Sigmoid colon (tissue), 7 donors: ENCODE measurements around the gene TNFRSF11A. TPM values are rescaled to one million over a fixed set of nuclear protein-coding genes. Genes with fewer than 3 reads are reported as not detected.

ENCODE experiments used
- DNase-seq: peaks from one replicate; pipeline ENCODE4 v3.0.0-alpha.2; 2019
- H3K27ac ChIP-seq, 4 donors: fragments of 200-600 bp; sonication (generic); one replicate each; pipeline ENCODE4 v1.5.1; 2016 to 2019; ENCODE audit warnings: mild to moderate bottlenecking in 1 of 4
- H3K27me3 ChIP-seq, 3 donors: fragments of 200-600 bp; sonication (generic); one replicate each; pipeline ENCODE4 v1.5.1; 2019; ENCODE audit warnings: mild to moderate bottlenecking in 1 of 3
- H3K36me3 ChIP-seq, 4 donors: fragments of 200-600 bp; sonication (generic); one replicate each; pipeline ENCODE4 v1.5.1; 2016 to 2019
- H3K4me1 ChIP-seq, 4 donors: fragments of 200-600 bp; sonication (generic); one replicate each; pipeline ENCODE4 v1.5.1; 2017 to 2019
- H3K4me3 ChIP-seq, 4 donors: fragments of 200-600 bp; sonication (generic); one replicate each; pipeline ENCODE4 v1.5.1; 2017 to 2019; ENCODE audit warnings: mild to moderate bottlenecking in 2 of 4, moderate library complexity in 1 of 4
- H3K9me3 ChIP-seq, 4 donors: fragments of 200-600 bp in 3 of 4; sonication (generic) in 3 of 4; one replicate each; pipeline versions ENCODE4 v1.5.1 to v1.6.1; 2013 to 2019
- EP300 ChIP-seq, 4 donors: sonication (generic); formaldehyde crosslinking; IDR thresholded peaks; one replicate each; pipeline ENCODE4 v1.6.1; 2017; ENCODE audit warnings: antibody characterized with exemption in 4 of 4
- POLR2A ChIP-seq, 2 donors: fragments of 450-650 bp; IDR thresholded peaks; one replicate each; pipeline ENCODE4 v1.6.1; 2016; ENCODE audit warnings: antibody characterized with exemption in 2 of 2, mild to moderate bottlenecking in 2 of 2, moderate library complexity in 2 of 2
- POLR2AphosphoS5 ChIP-seq, 4 donors: sonication (generic); formaldehyde crosslinking; IDR thresholded peaks; one replicate each; pipeline ENCODE4 v1.6.1; 2017; ENCODE audit warnings: antibody characterized with exemption in 4 of 4
- WGBS, 2 donors: extraction: QIAGEN DNeasy Blood & Tissue Kit; methylation state at CpG; one replicate each; pipeline ENCODE4 v1.1.7; 2013; 5-methylcytosine and 5-hydroxymethylcytosine counted together
- intact Hi-C: fragments of 100-400 bp; cut with DNase I; formaldehyde crosslinking; loops from one replicate; pipeline ENCODE4 v1.15.1; 2023
- polyA plus RNA-seq, 3 donors: library from polyadenylated mRNA; stranded (reverse); fragments of 200-250 nt; gene quantifications; one replicate each; pipeline ENCODE4 v1.2.3, GENCODE V29; 2013
- total RNA-seq, 4 donors: library from RNA; depleted of rRNA; stranded (reverse); fragments of >200 nt; gene quantifications; one replicate each; pipeline ENCODE4 v1.1.0, GENCODE V29; 2016
- TF ChIP-seq, protein P1 (sequence below), 4 experiments: fragments of 450-650 bp in 3 of 4; fragments of 200-600 bp in 1 of 4; IDR thresholded peaks; one replicate each; pipeline ENCODE4 v1.5.1; 2016 to 2019; ENCODE audit warnings: antibody characterized with exemption in 4 of 4, mild to moderate bottlenecking in 3 of 4, moderate library complexity in 2 of 4
- donor health status: healthy with polysubstance abuse.
- donor health status: Bipolar disorder and iron deficiency.
- donor health status: healthy.

Gene TNFRSF11A
- total and polyA plus RNA-seq, 7 donors, result 2.1 to 19.9 (median 3.6) TPM

DNA sequence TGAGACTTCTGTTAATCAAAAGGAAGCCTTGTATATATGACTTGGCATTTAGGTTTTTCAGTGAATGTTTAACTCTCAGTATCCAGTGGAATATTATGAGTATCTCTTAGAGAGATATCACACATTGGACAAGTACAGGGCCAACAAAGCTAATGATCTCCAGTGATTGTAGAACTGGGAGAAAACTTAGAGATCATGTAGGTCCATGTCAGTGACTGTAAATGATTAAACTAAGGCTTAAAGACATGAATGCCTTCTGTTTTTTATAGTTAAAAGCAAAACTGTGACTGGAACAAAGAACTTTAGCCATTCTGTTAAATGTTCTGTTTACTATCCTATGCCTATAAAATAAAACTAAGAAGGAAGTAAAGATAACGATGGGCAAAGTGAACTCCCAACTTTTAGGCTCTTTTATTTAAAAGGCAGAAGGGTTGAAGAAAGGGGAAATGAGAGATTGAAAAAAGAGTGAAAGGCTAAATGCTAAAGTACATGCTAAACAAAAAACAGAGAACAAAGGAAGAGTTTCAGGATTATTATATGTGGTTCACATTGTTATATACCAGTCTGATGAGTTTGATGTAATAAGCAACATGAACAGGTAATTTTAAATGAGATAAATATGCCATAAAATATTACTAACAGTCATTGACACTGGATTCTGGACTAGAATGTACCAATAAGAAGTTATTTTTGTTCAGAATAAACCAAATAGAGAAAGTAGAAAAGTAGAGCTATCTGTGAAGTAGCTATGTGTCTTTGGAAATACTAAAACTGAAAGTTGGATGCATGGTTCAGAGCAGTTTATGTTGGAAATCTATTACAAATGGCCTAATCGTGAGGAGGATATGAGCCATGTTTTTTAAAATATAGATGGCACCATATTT, 37.1 kb upstream of the TNFRSF11A start:
- WGBS, 2 donors, result 18 to 37% methylated on average over 2 of the region's 2 CpGs

DNA sequence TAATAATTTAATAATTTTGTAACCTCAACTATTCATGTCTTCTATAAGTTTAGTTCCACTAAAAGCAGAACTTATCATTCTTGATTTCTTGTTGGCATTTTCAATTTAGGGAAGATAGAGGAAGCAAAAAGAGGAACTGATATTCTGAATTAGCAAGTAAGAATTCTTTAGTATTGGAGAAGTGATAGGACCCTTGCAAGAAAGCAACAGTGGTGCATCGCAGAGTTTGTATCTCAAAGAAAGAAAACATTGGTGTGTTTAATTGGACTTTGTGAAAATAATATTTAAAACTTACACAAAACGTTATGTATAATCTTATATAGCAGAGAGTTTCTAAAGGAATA, 36.5 kb upstream of the TNFRSF11A start:
- Histone ChIP-seq H3K9me3 (no peaks in the 10 kb centered on the region), H3K4me1 (peaks cover 0 to 4% (median 0%) of the 10 kb centered on the region in 4 donors), H3K36me3 (peaks cover 0 to 58% (median 2%) of the 10 kb centered on the region in 4 donors), H3K27me3 (no peaks in the 10 kb centered on the region), H3K4me3 (no peak overlapping the region), H3K27ac (no peak overlapping the region)
- WGBS, 2 donors, result 36 to 50% methylated on average over 2 of the region's 2 CpGs
- DNase-seq, result no peak
- TF ChIP-seq, protein P1, sequence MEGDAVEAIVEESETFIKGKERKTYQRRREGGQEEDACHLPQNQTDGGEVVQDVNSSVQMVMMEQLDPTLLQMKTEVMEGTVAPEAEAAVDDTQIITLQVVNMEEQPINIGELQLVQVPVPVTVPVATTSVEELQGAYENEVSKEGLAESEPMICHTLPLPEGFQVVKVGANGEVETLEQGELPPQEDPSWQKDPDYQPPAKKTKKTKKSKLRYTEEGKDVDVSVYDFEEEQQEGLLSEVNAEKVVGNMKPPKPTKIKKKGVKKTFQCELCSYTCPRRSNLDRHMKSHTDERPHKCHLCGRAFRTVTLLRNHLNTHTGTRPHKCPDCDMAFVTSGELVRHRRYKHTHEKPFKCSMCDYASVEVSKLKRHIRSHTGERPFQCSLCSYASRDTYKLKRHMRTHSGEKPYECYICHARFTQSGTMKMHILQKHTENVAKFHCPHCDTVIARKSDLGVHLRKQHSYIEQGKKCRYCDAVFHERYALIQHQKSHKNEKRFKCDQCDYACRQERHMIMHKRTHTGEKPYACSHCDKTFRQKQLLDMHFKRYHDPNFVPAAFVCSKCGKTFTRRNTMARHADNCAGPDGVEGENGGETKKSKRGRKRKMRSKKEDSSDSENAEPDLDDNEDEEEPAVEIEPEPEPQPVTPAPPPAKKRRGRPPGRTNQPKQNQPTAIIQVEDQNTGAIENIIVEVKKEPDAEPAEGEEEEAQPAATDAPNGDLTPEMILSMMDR (IDR thresholded peaks at IDR 0.05), result no peak
- TF ChIP-seq EP300 (IDR thresholded peaks at IDR 0.05) (no peak), POLR2AphosphoS5 (IDR thresholded peaks at IDR 0.05) (no peak), POLR2A (IDR thresholded peaks at IDR 0.05) (no peak)
- intact Hi-C loops, result no loop called here

More for the DNA sequence above, 37.1 kb upstream of the TNFRSF11A start:
- DNase-seq, result no peak
- peaks cover 0 to 4% (median 0%) of the 10 kb centered on the region in 4 donors for H3K4me1 ChIP-seq
- H3K4me3 ChIP-seq, result no peak overlapping the region
- no peaks in the 10 kb centered on the region for H3K9me3 ChIP-seq
- peaks cover 0 to 58% (median 2%) of the 10 kb centered on the region in 4 donors for H3K36me3 ChIP-seq
- intact Hi-C loops, result no loop called here
- no peak for TF ChIP-seq POLR2A (IDR thresholded peaks at IDR 0.05)
- TF ChIP-seq EP300 (IDR thresholded peaks at IDR 0.05), result no peak
- TF ChIP-seq POLR2AphosphoS5 (IDR thresholded peaks at IDR 0.05), result no peak
- TF ChIP-seq, protein P1 (IDR thresholded peaks at IDR 0.05), result no peak
- H3K27ac ChIP-seq, result no peak overlapping the region
- no peaks in the 10 kb centered on the region for H3K27me3 ChIP-seq

DNA sequence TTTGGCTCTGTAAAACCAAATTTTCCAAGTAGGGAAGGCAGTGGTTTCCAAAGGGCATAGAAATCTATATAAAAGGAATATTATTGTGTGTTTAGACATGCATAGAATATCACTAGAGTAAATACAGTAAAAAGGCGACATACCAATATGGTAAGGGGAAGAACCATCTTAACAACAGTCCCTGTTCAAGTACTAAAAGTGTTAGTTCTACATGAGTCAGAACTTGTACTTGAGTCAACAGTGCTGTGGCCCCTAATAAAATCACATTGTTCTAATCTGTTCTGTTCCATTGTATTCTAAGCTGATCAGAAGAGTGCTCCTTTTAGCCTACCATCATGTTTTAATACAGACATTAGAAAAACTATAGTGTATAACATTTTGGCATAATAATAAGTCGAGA, 36.1 kb upstream of the TNFRSF11A start:
- WGBS, 2 donors, result 47 to 73% methylated on average over 2 of the region's 2 CpGs
- H3K27me3 ChIP-seq, result no peaks in the 10 kb centered on the region
- no peak overlapping the region for H3K27ac ChIP-seq
- intact Hi-C loops, result no loop called here
- no peak for DNase-seq
- H3K4me1 ChIP-seq, result peaks cover 0 to 4% (median 0%) of the 10 kb centered on the region in 4 donors
- peaks cover 0 to 62% (median 2%) of the 10 kb centered on the region in 4 donors for H3K36me3 ChIP-seq
- no peak overlapping the region for H3K4me3 ChIP-seq
- TF ChIP-seq POLR2A (IDR thresholded peaks at IDR 0.05) (no peak), POLR2AphosphoS5 (IDR thresholded peaks at IDR 0.05) (no peak), EP300 (IDR thresholded peaks at IDR 0.05) (no peak)
- TF ChIP-seq, protein P1 (IDR thresholded peaks at IDR 0.05), result no peak
- H3K9me3 ChIP-seq, result no peaks in the 10 kb centered on the region

DNA sequence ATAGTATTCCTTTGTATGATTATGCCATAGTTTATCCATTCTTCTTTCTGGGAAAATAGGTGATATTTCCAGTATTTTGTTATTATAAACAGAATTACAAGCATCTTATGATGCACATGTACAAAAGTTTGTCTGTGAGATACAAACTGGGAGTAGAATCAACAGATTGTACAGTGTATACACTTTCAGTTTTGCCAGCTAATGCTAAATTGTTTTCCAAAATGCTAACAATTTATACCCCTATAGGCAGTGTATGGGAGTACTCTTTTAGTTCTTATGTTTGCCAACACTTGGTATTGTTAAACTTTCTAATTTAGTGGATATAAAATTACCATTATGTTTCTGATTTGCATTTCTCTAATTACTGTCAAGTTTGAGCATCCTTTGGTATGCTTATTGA, 31.0 kb upstream of the TNFRSF11A start:
- intact Hi-C loops, result no loop called here

More for the DNA sequence above, 31.0 kb upstream of the TNFRSF11A start:
- Histone ChIP-seq H3K4me3 (no peak overlapping the region), H3K27me3 (no peaks in the 10 kb centered on the region), H3K9me3 (no peaks in the 10 kb centered on the region), H3K4me1 (no peaks in the 10 kb centered on the region), H3K36me3 (peaks cover 0 to 50% (median 0%) of the 10 kb centered on the region in 4 donors), H3K27ac (no peak overlapping the region)
- no peak for TF ChIP-seq POLR2A (IDR thresholded peaks at IDR 0.05)
- TF ChIP-seq, protein P1 (IDR thresholded peaks at IDR 0.05), result no peak
- no peak for TF ChIP-seq POLR2AphosphoS5 (IDR thresholded peaks at IDR 0.05)
- no peak for TF ChIP-seq EP300 (IDR thresholded peaks at IDR 0.05)
- DNase-seq, result no peak
